NCI-H2171 (cell line): ENCODE measurements around the gene CTXN1.
"Not testable (repeated sequence)": the region's sequence is repeated elsewhere in the genome, so short reads cannot be mapped to it uniquely, and the experiment has no call there.

ENCODE experiments used
- DNase-seq: peaks from one replicate; lab custom pipeline; 2025; lab: John Stamatoyannopoulos, UW

The CTXN1 gene

DNA sequence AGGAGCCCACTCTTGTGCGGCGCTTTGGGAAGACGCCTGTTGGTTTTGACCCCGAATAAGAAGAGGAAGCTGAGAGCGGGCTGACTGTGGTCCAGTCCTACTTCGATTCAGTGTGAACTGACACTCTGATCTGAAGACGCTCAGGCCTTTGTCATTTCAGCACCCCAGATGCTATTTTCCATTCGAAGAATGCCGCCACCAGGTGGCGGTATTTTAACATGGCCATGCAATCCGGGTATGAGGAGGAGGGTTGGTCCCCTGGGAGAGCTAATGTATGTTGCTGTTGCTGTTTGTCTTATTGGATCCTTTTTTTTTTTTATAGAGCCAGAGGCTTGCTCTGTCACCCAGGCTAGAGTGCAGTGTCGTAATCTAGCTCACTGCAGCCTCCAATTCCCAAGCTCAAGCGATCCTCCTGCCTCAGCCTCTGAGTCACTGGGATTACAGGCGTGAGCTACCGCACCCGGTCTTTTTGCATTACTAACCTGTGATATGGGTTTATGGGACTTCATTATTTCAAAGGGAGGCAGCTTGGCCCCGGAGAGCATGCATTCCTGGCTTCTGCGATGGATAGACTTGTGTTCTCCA, 18.3 kb upstream of the CTXN1 start:
- DNase-seq = peak; percentile 98

DNA sequence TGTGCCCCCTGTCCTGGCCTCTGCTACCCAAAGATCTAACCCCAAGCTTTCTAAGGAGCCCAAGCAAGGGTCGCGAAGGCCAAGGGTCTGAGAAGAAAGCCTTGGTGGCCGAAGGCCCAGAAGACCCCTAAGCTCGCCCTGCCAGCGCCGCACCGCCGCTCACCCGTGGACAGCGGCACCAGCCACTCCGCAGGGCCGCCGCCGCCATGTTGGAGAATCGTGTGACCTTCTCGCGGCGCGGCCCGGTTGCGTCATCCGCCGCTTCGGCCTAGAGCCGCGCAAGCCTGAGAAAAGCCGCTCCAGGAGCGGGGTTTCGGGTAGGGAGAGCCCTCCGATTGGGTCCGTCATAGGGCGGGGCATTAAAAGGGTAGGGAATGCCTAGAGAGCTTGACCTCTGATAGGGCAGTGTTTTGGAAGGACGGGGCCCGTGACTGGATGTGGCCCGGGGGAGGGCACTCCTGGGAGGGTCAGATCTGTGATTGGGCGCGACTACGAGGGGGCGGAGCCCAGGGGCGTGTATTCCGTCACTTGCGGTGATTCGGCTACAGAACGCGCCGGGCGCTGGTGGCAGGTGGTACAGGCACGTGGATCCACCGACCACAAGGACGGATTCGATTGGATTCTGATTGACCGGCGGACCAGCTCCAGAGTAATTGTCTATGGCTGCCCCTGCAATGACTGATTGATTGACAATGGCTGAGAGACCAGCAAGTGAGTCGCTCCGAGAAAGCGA, 17.7 kb upstream of the CTXN1 start, which contains the start of gene TIMM44:
Gene TIMM44 (minus strand): TSS at position 223 of the 733 bp plus-strand sequence. CDS start 15 bp downstream, at position 208.
- DNase-seq = peak; percentile 99

DNA sequence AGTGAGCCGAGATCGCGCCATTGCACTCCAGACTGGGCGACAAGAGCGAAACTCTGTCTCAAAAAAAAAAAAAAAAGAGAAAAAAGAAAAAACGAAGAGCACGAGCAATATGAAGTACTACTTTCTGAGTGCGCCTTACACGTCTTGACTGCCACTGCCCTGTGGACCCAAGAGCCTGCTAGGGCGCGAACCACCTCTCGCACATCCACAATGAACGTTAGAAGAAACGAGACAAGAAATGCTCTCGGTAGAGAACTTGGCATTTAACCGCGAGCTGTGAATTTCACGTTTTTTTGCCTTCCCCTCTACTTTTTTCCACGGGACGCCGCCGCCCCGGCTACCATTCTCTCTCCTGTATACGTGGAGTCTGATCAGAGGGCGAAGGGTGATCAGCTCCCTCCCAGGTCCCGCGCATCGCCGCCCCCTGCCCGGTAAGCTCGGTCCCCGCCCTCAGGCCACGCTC, 17.1 kb upstream of the CTXN1 start:
- DNase-seq = no peak

DNA sequence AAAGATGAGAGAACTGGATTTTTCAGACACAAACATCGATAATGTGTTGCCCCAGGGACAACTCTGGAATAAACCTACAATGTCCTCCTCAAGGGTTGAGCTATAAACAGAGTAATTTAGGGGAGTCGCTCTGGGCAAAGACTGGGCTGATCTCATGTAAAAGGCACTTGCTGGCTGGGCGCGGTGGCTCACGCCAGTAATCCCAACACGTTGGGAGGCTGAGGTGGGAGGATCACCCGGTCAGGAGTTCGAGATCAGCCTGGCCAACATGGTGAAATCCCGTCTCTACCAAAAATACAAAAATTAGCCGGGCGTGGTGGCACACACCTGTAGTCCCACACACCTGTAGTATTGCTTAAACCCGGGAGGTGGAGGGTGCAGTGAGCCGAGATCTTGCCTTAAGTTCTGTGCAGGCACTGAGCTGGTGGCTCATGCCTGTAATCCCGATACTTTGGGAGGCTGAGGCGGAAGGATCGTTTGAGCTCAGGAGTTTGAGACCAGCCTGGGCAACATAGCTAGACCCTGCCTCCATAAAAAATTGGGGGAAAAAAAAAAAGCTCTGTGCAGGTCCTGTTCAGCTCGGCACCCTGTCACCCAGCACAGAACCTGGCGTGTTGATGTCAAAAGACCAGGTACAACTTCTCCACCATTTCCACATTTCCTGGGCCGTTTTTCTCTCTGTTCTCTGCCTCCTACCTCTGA, 16.1 kb upstream of the CTXN1 start:
- DNase-seq = no peak

DNA sequence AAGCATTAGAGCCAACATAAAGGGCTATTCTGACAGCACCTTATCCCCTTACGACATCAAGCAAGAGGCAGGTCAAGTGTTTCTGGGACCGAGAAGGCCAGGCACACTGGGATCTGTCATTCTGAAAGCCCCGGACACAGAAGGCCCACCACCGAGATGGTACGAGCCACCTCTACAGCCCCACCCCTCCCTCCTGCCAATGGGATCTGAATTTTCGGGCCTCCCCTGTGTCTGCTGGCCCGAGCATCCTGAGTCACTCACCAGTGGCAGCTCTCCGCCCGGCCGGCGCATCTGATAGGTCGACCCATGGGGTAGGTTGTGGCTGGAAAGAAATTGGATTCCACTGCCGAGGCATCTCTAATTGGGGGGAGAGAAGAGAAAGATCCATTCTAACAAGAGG, 14.9 kb upstream of the CTXN1 start:
- no peak for DNase-seq

DNA sequence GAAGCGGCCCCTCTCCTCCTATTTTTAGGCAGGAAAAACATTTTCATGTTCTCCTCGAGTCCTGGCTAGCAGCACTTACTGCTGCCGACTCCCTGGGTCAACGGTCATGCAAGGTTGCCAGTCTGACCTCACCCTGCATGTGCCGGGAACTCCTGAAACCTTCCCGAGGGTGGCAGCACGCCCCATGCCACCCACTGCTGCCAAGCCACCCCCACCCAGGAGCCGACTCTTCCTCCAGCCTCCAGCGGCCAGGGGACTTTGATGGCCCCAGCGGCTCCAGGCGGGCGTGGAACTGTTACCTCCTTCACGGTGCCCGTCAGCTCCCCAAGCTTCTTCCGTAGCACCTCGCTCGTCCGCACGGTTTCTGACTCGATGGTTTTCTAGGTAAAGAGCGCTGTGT, 8.8 kb upstream of the CTXN1 start:
- no peak for DNase-seq

DNA sequence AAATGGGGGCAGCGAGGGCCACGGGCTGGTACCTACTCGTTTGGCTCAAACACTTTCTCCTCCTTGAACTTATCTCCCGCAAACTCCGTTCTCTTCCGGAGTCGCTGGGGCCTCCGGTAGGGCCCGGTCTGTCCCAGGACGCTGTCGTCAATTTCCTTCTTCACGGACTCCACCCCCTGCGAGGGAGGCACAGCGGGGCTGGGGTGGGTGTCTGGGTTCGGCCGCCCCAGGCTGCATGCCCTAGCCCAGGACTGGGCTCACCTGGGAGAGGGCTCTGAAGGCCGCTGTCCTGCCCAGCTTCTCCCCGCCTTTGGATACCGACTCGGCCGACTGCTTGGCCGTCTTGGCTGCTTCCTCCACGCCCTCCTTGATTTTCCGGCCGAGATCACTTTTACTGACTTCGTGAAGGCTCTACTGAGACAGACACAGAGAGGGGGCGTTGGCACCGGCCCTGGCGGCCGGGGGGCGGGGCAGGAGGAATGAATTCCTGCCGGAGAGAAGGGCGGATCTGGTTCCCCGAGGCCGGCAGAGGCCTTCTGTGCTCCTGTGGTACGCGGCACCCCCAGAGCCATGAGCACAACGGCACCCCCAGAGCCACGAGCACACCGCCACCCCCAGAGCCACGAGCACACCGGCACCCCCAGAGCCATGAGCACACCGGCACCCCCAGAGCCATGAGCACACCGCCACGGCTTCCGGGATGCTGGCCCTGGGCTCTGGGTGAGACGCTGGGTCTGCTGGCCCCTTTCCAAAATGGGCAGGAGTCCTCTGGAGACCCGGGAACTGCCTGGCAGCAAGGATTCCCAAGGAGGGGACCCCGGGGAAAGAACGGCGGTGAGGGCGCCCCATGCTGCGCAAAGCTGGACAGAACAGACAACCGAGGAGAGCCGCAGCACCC, 8.1 kb upstream of the CTXN1 start:
- no peak for DNase-seq

DNA sequence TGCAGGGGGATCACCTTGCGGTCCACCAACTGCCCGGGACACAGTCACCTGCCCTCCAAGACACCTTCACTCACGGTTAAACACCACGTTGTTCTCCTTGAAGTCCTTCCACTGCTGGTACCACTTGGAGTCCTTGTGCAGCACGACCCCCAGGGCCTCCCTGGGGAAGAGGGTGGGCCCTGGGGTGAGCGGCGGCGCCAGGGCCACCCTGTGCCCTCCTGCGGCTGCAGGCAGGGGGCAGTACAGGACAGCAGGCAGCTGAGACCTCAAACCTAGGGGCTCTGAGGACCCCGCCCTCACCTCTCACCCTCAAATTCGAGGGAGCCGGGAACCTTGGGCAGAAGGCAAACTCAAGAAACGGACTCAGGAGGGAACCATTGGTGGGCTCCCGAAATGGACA, 7.5 kb upstream of the CTXN1 start:
- no peak for DNase-seq

DNA sequence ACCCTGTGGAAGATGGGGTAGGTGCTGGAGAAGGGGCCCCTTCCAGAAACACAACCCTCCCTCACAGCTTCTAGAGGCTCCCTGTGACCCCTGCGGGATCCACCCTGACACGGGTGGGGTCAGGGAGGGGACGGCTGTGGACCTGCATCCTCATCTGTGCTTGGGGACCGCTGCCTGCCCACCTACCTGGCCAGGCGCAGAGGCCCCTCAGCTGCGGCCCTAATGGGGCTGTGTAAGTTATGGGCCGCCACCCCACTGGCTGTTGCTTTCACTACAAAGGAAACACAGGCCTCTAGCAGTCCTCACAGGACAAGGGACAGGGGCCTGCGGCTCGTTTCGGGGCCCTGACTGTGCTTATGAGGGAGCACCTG, 7.0 kb upstream of the CTXN1 start:
- no peak for DNase-seq

DNA sequence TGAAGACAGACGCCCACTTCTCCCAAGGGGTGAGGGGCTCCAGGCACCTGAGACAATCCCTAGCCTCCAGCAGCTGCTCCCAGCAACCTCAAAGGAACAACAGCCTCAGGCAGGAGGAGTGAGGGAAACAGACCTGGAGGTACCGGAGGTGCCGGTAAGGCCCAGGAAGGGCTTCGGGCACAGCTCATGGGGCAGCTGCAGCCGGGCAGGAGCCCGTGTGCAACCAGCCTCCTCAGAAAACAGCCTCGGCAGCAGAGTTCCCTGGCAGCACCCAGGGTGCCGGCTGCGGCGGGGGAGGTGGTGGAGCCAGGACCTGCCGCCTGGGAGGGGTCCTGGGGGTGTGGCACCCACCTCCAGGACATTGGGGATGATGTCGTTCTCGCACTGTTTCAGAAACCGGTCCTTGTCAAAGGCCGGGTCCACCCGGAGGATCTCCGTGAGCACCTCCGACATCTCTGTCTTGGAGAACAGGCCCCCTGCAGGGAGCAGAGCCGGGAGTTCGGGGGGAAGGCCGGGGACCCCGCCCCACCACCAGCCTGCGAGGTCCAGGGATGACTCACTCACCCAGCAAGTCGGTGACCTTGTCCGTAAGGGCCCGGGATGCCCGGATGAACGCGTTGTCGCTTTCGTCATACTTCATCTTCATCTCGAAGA, 6.5 kb upstream of the CTXN1 start:
- DNase-seq = no peak

DNA sequence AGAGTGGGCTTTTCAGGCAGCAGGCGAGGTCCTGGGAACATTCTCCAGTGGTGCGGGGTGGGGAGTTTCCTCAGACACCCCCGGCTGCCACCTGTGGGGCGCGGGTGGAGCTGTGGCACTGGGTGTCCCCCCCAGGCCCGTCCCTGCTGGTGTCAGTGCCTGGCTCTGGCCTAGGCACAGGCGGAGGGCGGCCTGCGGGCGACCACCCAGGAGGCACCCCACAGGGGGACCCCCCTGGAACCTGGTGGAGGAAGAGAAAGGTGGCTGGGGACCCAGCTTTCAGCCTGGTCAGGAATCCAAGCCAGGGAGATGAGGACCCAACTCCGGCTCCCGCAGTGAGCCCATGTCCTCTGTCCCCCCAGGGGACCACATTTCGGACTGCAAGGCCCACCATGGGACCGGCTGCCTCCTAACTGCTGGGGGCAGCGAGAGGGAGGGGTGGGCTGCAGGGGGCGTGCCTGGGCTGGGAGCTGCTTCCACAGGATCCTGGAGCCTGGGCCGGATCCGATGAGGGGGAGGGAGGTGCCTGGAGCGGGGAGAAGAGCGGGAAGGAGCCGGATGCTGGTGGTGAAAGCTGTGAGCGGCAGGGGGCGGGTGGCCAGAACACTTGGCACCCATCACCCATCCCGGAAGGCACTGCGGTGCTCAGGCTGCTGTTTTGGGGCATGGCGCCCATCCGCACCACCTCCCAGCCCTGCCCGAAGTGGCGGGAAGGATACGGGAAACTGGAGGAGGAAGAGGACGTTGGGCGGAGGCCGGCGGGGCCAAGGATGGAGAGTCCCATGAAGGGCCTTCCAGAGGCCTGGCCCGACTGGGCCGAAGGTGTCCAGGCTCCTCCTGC, 5.5 kb upstream of the CTXN1 start:
- no peak for DNase-seq

DNA sequence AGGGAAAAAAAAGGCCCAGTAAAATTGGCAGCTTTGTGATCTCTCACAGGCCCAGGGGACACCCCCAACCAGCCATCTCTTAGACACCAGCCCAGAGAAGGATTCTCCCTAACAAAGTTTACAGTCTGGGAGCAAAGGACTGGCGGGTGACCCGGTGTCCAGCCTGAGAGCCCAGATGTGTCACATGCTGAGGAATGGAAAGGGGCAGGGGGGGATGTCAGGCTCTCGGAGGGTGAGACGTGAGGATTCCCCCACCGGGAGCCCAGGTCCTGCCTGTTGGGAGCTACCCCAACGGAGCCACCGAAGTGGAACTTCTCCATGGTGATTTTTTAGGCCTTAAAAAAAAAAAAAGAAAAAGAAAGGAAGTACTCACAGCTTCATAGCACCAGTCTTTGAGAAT, 4.8 kb upstream of the CTXN1 start:
- DNase-seq = no peak

DNA sequence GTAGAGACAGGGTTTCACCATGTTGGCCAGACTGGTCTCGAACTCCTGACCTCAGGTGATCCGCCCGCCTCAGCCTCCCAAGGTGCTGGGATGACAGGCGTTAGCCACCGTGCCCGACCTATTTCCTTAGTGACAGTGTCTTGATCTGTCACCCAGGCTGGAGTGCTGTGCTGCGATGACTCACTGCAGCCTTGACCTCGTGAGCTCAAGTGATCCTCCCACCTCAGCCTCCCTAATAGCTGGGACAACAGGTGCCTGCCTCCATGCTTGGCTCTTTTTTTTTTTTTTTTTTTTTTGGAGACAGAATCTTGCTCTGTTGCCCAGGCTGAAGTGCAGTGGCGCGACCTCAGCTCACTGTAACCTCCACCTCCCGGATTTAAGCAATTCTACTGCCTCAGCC, 4.1 kb upstream of the CTXN1 start:
- DNase-seq = not testable (repeated sequence)

DNA sequence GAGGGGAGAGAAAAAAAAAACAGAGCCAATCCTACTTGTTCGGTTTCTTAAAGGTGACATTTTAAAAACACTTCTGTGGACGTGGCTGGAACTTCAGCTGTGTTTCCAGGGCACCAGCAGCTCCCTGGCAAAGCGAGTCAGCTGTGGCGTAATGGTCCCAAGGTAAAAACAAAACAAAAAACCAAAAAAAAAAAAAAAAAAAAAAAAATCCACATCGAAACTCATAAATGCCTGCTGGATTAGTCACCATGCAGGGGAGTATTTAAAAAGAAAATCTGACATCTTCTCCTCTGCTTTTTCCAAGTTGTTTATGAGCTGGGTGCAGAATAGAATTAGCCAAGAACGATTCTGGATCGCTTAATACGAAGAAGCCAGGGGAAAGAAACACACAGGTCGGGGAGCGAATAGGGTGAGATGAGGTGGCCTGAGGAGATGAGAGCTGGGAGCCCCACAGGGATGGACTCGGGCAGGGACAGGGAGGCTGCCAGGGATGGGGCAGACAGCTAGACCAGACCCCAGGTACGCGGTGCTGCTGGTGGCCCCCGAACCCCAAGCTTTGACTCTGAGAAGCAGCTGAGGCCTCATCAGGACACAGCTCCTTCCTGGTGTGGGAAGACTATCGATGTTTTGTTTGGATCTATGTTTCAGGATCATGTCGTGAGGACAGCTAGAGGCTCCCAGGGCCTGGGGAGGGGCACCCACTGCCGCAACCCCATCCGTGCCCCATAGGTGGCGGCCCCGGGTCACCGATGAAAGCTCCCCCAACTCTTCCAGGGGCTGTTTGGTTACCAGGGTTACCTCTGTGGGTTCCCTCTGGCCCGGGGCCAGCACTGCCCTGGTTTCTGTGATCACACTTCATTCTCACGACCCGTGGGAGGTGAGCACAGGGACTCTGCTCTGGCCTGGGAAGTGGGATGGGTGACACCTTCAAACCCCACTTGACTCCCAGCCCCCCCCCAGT, 3.1 kb upstream of the CTXN1 start:
- peak; percentile 47 for DNase-seq

DNA sequence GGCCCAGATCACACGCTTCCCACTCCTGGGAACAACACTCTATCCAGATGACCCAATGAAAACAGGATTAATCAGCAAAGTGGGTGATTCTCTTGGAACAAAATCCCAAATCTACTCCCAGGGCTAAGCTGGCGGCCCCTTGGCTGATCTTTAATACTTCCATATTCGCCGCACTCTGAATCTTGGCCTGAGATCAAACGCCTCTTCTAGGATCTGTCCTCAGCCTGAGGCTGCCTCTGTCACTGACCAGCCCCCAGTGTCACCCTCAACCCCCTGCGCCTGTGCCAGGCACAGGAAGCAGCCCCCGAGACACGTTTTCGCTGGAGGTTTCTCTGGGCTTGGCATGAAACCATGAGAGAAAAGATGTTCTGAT, 2.4 kb upstream of the CTXN1 start:
- DNase-seq = no peak

DNA sequence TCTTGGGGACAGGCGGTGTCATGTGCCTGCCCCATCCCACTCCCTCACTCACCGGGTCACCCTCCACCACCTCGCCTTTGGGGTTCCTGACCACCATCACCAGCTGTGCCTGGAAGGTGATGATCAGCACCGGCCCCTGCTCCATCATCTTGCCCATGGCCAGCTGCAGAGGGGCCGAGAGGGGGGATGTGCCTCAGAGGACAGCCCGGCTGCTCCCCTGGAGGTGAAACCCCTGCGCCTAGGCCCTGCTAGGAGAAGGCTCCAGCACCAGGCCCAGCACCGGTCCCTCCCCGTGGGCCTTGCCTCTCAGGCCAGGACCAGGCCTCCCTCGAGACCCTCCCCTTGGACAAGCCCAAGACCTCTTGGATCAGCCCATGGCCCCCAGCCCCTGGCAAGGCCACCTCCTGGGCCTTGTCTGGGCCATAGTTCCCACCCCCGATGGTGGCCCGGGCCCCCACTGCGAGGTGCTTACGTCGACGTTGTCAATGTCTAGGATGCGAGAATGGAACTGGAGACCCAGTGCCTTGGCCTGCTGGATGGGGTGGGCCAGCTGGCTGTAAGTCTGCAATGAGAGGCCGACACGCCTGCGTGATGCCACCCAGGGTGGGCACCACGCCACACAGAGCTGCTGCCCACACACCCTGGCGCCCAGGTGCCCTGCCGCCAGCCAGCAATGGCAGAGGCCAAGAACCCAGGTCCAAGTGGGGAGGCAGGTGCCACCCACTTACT, 1.8 kb upstream of the CTXN1 start:
- DNase-seq = no peak

DNA sequence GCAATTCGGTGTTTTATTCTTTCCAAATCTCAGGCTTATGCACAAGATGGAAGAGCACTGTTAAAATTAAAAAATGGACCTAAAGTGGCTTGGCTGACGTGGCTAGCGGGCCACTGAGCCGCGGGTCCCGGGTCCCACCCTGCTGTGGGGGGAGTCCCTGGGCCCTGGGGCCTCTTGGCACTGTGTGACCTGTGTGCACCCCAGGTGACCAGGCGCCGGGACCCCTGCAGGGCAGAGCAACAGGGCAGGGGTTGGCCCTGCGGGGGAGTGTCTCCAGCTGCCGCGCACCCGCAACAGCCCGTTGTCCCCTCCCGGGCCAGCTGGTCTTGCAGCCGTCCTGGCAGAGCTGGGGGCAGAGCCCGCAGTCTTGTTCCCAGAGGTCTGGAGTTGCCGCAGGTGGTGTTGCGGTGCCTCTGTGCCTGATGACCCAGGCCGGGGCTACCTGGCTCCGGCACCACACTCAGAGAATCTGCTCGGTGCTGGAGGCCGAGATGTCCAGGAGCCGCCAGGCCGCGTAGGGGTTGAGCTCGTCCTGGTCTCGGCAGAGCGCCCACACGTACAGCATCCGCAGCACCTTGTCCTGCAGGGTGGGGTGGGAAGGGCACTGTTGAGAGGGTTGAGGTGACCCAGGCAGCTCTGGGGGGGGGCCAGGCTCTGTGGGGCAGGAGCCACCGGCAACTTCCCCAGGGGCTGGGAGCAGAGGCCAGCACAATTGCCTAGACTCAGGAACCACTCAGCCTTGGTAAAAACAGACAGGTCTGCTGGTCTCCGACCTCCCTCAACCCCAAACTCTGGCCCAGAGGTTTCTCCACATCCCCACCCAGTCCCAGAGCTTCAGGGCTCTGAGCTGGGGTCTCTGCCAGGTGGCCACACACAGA, 1.0 kb upstream of the CTXN1 start:
- DNase-seq = no peak
